SK-N-SH (cell line): Measurements from ENCODE around the gene PLOD2. TPM values are rescaled to one million over a fixed set of nuclear protein-coding genes. Genes with fewer than 3 reads are reported as not detected.

ENCODE experiments used
- CTCF ChIA-PET: fragments of 300-600, 350-600 bp; formaldehyde crosslinking; extraction: SDS; loops from one replicate; lab custom pipeline; 2021; lab: Yijun Ruan, JAX
- POLR2A ChIA-PET: fragments of 350-600 bp; sonication (Branson Sonifier 250); formaldehyde crosslinking; extraction: SDS; loops from one replicate; lab custom pipeline; 2020; ENCODE audit warnings: antibody characterized with exemption, inconsistent platforms; lab: Yijun Ruan, JAX
- DNase-seq: peaks from one replicate; pipeline ENCODE4 v3.0.0; 2012
- H2AFZ ChIP-seq: fragments of 200-600 bp; sonication (generic); 2 replicates; pipeline ENCODE4 v1.8.1; 2016; ENCODE audit warnings: antibody characterized with exemption, mild to moderate bottlenecking, low read depth
- H3F3A ChIP-seq: fragments of 200-600 bp; sonication (generic); replicated peaks from 2 replicates; pipeline ENCODE3; 2016; ENCODE audit warnings: antibody characterized with exemption, mild to moderate bottlenecking; ENCODE audit not compliant: insufficient read depth
- H3K27ac ChIP-seq, 2 experiments: fragments of 200-500 bp in 1 of 2; fragments of 200-600 bp in 1 of 2; sonication (Bioruptor generic) in 1 of 2; sonication (generic), shearing (Covaris generic) in 1 of 2; 2 replicates each; pipeline versions ENCODE4 v1.5.1 to v1.6.1; 2014 to 2016; ENCODE audit warnings: low read depth in 2 of 2, inconsistent platforms in 1 of 2, low read length in 1 of 2, mild to moderate bottlenecking in 1 of 2, mixed read lengths in 1 of 2
- H3K27me3 ChIP-seq: fragments of 200-600 bp; sonication (generic), shearing (Covaris generic); 2 replicates; pipeline ENCODE4 v1.6.1; 2016; ENCODE audit warnings: mixed run types; ENCODE audit not compliant: insufficient read depth
- H3K36me3 ChIP-seq, 2 experiments: fragments of 200-500 bp in 1 of 2; fragments of 200-600 bp in 1 of 2; sonication (Bioruptor generic) in 1 of 2; sonication (generic) in 1 of 2; replicated peaks in 1 of 2; 2 replicates each; pipeline versions ENCODE3 to v1.5.1; 2014 to 2016; ENCODE audit warnings: low read length in 1 of 2, mild to moderate bottlenecking in 1 of 2; ENCODE audit not compliant: insufficient read depth in 2 of 2, control insufficient read depth in 1 of 2
- H3K4me1 ChIP-seq, 2 experiments: fragments of 200-500 bp in 1 of 2; fragments of 200-600 bp in 1 of 2; sonication (Bioruptor generic) in 1 of 2; sonication (generic), shearing (Covaris generic) in 1 of 2; 2 replicates each; pipeline versions ENCODE4 v1.5.1 to v1.6.1; 2014 to 2016; ENCODE audit warnings: low read depth in 1 of 2, low read length in 1 of 2, mixed run types in 1 of 2; ENCODE audit not compliant: insufficient read depth in 2 of 2, control insufficient read depth in 1 of 2
- H3K4me2 ChIP-seq: fragments of 200-600 bp; sonication (generic), shearing (Covaris generic); 2 replicates; pipeline ENCODE4 v1.6.1; 2017; ENCODE audit warnings: mixed run types
- H3K4me3 ChIP-seq, 2 experiments: fragments of 200-500 bp in 1 of 2; fragments of 200-600 bp in 1 of 2; sonication (Bioruptor generic) in 1 of 2; sonication (generic), shearing (Covaris generic) in 1 of 2; 2 replicates each; pipeline versions ENCODE4 v1.5.1 to v1.8.1; 2014 to 2016; ENCODE audit warnings: low read depth in 2 of 2, inconsistent platforms in 1 of 2, low read length in 1 of 2, mild to moderate bottlenecking in 1 of 2, mixed read lengths in 1 of 2, moderate library complexity in 1 of 2
- H3K79me2 ChIP-seq: fragments of 200-600 bp; sonication (generic); 2 replicates; pipeline ENCODE4 v1.8.1; 2017; ENCODE audit warnings: mild to moderate bottlenecking; ENCODE audit not compliant: insufficient read depth
- H3K9ac ChIP-seq: fragments of 200-600 bp; sonication (generic); 2 replicates; pipeline ENCODE4 v1.6.1; 2017; ENCODE audit warnings: mixed run types
- H3K9me2 ChIP-seq: fragments of 200-600 bp; sonication (generic); 2 replicates; pipeline ENCODE4 v1.6.1; 2017; ENCODE audit warnings: mixed run types
- H3K9me3 ChIP-seq: fragments of 200-600 bp; sonication (generic); 2 replicates; pipeline ENCODE4 v1.6.1; 2017; ENCODE audit warnings: mixed run types, mild to moderate bottlenecking, moderate library complexity
- H4K20me1 ChIP-seq: fragments of 200-600 bp; sonication (generic); 2 replicates; pipeline ENCODE4 v1.6.1; 2017; ENCODE audit warnings: mild to moderate bottlenecking, mixed run types; ENCODE audit not compliant: insufficient read depth
- ELF1 ChIP-seq: IDR thresholded peaks from 2 replicates; pipeline ENCODE4 v1.4.0; 2012
- FOXJ3 ChIP-seq: sonication (generic); formaldehyde crosslinking; IDR thresholded peaks from 2 replicates; pipeline ENCODE4 v1.5.1; 2020; ENCODE audit warnings: mild to moderate bottlenecking, missing genetic modification reagents
- GABPA ChIP-seq: IDR thresholded peaks from 2 replicates; pipeline ENCODE4 v1.4.0; 2012; ENCODE audit warnings: low read depth, mild to moderate bottlenecking
- GATA2 ChIP-seq: sonication (generic); formaldehyde crosslinking; IDR thresholded peaks from 2 replicates; pipeline ENCODE4 v1.5.0; 2020; ENCODE audit warnings: mild to moderate bottlenecking, missing genetic modification reagents
- JUND ChIP-seq: IDR thresholded peaks from 2 replicates; pipeline ENCODE4 v1.4.0; 2012
- MXI1 ChIP-seq: IDR thresholded peaks from 2 replicates; pipeline ENCODE4 v1.6.1; 2012; ENCODE audit warnings: mild to moderate bottlenecking, low read depth, low read length, improper control_type of control experiment
- POLR2AphosphoS5 ChIP-seq: IDR thresholded peaks from 2 replicates; pipeline ENCODE4 v1.6.1; 2012; ENCODE audit warnings: low read depth, low read length
- RAD21 ChIP-seq: IDR thresholded peaks from 2 replicates; pipeline ENCODE4 v1.6.1; 2012; ENCODE audit warnings: mild to moderate bottlenecking, low read length
- RCOR1 ChIP-seq: fragments of 150-350 bp; IDR thresholded peaks from 2 replicates; pipeline ENCODE4 v1.6.1; 2017; ENCODE audit warnings: antibody characterized with exemption, low read length
- SIN3A ChIP-seq: IDR thresholded peaks from 2 replicates; pipeline ENCODE4 v1.6.1; 2012; ENCODE audit warnings: low read depth, mild to moderate bottlenecking, low read length, moderate library complexity, borderline replicate concordance
- SMC3 ChIP-seq: IDR thresholded peaks from 2 replicates; pipeline ENCODE4 v1.6.1; 2012; ENCODE audit warnings: low read depth, low read length, improper control_type of control experiment
- TAF1 ChIP-seq: IDR thresholded peaks from 2 replicates; pipeline ENCODE4 v1.6.1; 2012; ENCODE audit warnings: low read depth, mild to moderate bottlenecking, low read length, moderate library complexity, borderline replicate concordance
- TCF12 ChIP-seq: IDR thresholded peaks from 2 replicates; pipeline ENCODE4 v1.4.0; 2012
- TEAD4 ChIP-seq: IDR thresholded peaks from 2 replicates; pipeline ENCODE4 v1.4.0; 2012; ENCODE audit warnings: mild to moderate bottlenecking, borderline replicate concordance; ENCODE audit not compliant: insufficient read depth
- WGBS: methylation state at CpG from one replicate; pipeline ENCODE4 v1.1.6; 2017; ENCODE audit warnings: low lambda C conversion rate; 5-methylcytosine and 5-hydroxymethylcytosine counted together
- polyA plus RNA-seq, 3 experiments: library from polyadenylated mRNA; depleted of rRNA; stranded (reverse); fragments of >200 nt; gene quantifications; 2 replicates each; pipeline ENCODE4 v1.2.3, GENCODE V29; 2012
- TF ChIP-seq, protein P1 (sequence below): IDR thresholded peaks from 2 replicates; pipeline ENCODE4 v1.4.0; 2012; ENCODE audit warnings: low read depth, borderline replicate concordance
- TF ChIP-seq, protein P2 (sequence below): fragments of 150-350 bp; IDR thresholded peaks from 2 replicates; pipeline ENCODE4 v1.6.1; 2016; ENCODE audit warnings: mild to moderate bottlenecking, low read depth, low read length

Gene PLOD2
- polyA plus RNA-seq, 1 of the 3 experiments (the other 2 are of a cell fraction): 0.58 TPM

DNA sequence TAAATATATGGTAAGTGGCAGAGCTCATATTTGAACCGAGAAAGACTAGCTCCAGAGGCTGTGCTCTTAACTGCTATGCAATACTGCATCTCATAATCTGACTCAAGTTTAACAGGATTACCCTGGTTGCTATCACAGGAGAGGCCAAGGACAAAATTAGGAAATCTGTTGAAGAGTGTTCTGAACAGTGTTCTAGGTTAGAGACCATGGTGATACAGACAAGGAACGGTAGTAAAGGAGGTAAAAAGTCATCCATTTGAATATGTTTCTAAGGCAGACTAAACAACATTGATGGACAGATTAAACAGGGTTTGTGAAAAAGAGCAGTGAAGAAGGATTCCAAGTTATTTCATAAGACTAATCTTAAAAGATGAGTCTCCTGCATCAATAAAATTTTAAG is 22.1 kb downstream of the PLOD2 start:
- no peaks in the 10 kb centered on the region for H3K4me1 ChIP-seq
- no peaks in the 10 kb centered on the region for H3K36me3 ChIP-seq
- CTCF ChIA-PET: interaction anchor here (1.6 kb wide), 1 partner anchor 51 kb away, joined by 4 read pairs; no protein-coding TSS in a partner anchor
- H3K79me2 ChIP-seq: no peaks in the 10 kb centered on the region
- H3K9me3 ChIP-seq: no peaks in the 10 kb centered on the region
- H2AFZ ChIP-seq: no peak overlapping the region
- no peaks in the 10 kb centered on the region for H3K27me3 ChIP-seq
- no peaks in the 10 kb centered on the region for H4K20me1 ChIP-seq
- POLR2A ChIA-PET: no interaction called here
- no peak overlapping the region for H3K4me2 ChIP-seq
- H3F3A ChIP-seq: no peaks in the 10 kb centered on the region
- no peak overlapping the region for H3K9ac ChIP-seq
- TF ChIP-seq, protein P1, sequence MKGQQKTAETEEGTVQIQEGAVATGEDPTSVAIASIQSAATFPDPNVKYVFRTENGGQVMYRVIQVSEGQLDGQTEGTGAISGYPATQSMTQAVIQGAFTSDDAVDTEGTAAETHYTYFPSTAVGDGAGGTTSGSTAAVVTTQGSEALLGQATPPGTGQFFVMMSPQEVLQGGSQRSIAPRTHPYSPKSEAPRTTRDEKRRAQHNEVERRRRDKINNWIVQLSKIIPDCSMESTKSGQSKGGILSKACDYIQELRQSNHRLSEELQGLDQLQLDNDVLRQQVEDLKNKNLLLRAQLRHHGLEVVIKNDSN: no peak
- TF ChIP-seq ELF1 (no peak), MXI1 (no peak), POLR2AphosphoS5 (no peak), GABPA (no peak), SMC3 (no peak), GATA2 (no peak)
- TF ChIP-seq, protein P2, sequence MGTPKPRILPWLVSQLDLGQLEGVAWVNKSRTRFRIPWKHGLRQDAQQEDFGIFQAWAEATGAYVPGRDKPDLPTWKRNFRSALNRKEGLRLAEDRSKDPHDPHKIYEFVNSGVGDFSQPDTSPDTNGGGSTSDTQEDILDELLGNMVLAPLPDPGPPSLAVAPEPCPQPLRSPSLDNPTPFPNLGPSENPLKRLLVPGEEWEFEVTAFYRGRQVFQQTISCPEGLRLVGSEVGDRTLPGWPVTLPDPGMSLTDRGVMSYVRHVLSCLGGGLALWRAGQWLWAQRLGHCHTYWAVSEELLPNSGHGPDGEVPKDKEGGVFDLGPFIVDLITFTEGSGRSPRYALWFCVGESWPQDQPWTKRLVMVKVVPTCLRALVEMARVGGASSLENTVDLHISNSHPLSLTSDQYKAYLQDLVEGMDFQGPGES: no peak
- WGBS: 24% methylated on average over 2 of the region's 2 CpGs
- DNase-seq: no peak
- H3K4me3 ChIP-seq: no peak overlapping the region
- no peaks in the 10 kb centered on the region for H3K9me2 ChIP-seq
- no peak overlapping the region for H3K27ac ChIP-seq

DNA sequence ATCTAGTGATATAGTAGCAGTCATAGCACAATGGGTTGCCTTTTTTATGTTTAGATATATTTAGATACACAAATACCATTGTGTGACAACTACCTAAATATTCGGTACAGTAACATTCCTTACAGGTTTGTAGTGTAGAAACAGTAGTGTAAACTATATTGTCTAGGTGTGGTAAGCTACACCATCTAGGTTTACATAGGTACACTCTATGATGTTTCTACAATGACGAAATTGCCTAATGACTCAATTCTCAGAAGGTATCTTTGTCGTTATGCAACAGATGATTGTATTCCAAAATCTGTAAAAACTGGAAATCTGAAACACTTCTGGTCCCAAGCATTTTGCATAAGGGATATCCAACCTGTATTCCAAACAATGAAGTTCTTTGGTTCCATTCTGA is 24.3 kb downstream of the PLOD2 start:
- TF ChIP-seq TAF1 (no peak), JUND (no peak), RCOR1 (no peak), RAD21 (no peak), SIN3A (no peak), TCF12 (no peak), TEAD4 (no peak), MXI1 (no peak), FOXJ3 (CRISPR knock-in tag) (no peak)
- TF ChIP-seq, protein P2: no peak
- TF ChIP-seq, all 33 proteins: peak for 0
- no peaks in the 10 kb centered on the region for H3K79me2 ChIP-seq
- no peak overlapping the region for H3K4me3 ChIP-seq
- H3F3A ChIP-seq: no peaks in the 10 kb centered on the region
- no peaks in the 10 kb centered on the region for H3K36me3 ChIP-seq
- H3K27ac ChIP-seq: no peak overlapping the region
- no peaks in the 10 kb centered on the region for H3K9me3 ChIP-seq
- H3K9me2 ChIP-seq: no peaks in the 10 kb centered on the region
- H2AFZ ChIP-seq: no peak overlapping the region
- no peaks in the 10 kb centered on the region for H3K4me1 ChIP-seq
- no peaks in the 10 kb centered on the region for H4K20me1 ChIP-seq
- CTCF ChIA-PET: no interaction called here
- H3K9ac ChIP-seq: no peak overlapping the region
- 12% methylated on average over 3 of the region's 3 CpGs for WGBS
- no peak overlapping the region for H3K4me2 ChIP-seq
- no peak for DNase-seq
- H3K27me3 ChIP-seq: no peaks in the 10 kb centered on the region
- POLR2A ChIA-PET: no interaction called here
